ENCODE measurements around the gene SYNM.

SYNM gene

DNA sequence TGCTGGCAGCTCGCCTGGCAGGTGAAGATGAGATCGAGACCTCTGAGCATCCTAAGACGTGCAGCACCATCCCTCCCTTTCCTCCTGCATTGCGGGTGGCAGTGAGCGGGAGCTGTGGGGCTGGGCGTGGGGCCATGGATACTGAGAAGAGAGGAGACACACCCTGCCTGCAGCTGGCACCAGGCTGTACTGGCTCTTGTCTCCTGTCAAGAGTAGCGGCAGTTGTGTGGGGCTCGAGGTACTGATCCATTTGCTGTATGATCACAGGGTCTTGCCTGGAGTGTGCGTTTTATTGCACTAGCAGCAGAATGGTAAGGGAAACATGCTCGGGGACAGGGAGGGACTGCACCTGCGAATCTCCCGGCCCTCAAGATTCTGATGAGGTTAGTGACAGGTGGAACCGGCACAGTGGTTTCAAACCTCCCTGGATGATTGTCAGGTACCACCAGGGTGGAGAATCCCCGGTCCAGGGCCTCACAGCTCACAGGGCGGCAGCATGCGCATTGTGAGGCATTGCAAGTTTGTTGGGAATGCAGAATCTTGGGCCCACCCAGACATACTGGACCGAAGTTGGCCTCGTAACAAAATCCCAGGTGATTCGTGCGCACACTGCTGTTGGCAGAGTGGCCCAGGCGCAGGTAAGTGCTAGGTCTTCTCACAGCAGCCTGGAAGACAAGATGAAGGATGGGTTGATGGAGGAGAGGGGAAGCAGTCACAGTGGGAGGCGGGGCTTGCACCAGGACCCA is 14.1 kb downstream of the SYNM start:
- no peak overlapping the region for H3K4me3 ChIP-seq (ENCODE audit: low read length)
- H3K27me3 ChIP-seq (ENCODE audit: control insufficient read depth, low read length), result no peaks in the 10 kb centered on the region
- H3K4me1 ChIP-seq (ENCODE audit: control insufficient read depth, low read length), result no peaks in the 10 kb centered on the region
- TF ChIP-seq EZH2phosphoT487 (IDR thresholded peaks at IDR 0.05; ENCODE audit: borderline replicate concordance, low read length), result no peak
- TF ChIP-seq, protein P1, sequence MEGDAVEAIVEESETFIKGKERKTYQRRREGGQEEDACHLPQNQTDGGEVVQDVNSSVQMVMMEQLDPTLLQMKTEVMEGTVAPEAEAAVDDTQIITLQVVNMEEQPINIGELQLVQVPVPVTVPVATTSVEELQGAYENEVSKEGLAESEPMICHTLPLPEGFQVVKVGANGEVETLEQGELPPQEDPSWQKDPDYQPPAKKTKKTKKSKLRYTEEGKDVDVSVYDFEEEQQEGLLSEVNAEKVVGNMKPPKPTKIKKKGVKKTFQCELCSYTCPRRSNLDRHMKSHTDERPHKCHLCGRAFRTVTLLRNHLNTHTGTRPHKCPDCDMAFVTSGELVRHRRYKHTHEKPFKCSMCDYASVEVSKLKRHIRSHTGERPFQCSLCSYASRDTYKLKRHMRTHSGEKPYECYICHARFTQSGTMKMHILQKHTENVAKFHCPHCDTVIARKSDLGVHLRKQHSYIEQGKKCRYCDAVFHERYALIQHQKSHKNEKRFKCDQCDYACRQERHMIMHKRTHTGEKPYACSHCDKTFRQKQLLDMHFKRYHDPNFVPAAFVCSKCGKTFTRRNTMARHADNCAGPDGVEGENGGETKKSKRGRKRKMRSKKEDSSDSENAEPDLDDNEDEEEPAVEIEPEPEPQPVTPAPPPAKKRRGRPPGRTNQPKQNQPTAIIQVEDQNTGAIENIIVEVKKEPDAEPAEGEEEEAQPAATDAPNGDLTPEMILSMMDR (IDR thresholded peaks at IDR 0.05; ENCODE audit: low read depth, low read length, poor library complexity, severe bottlenecking), result no peak
- H3K36me3 ChIP-seq (ENCODE audit: control insufficient read depth, low read length), result no peaks in the 10 kb centered on the region
- no peak overlapping the region for H3K4me2 ChIP-seq (ENCODE audit: low read length)
- no peaks in the 10 kb centered on the region for H3K79me2 ChIP-seq (ENCODE audit: control insufficient read depth, low read length)
- no peaks in the 10 kb centered on the region for H4K20me1 ChIP-seq (ENCODE audit: control insufficient read depth, insufficient read depth, low read depth, low read length)
- H3F3A ChIP-seq (ENCODE audit: control insufficient read depth, insufficient read depth), result no peaks in the 10 kb centered on the region
- no peaks in the 10 kb centered on the region for H3K9me2 ChIP-seq (replicated peaks; ENCODE audit: control insufficient read depth, low read length)
- no peak overlapping the region for H3K27ac ChIP-seq (ENCODE audit: low read depth, low read length)
- no peaks in the 10 kb centered on the region for H3K9me3 ChIP-seq (ENCODE audit: control insufficient read depth, insufficient read depth, low read length)

DNA sequence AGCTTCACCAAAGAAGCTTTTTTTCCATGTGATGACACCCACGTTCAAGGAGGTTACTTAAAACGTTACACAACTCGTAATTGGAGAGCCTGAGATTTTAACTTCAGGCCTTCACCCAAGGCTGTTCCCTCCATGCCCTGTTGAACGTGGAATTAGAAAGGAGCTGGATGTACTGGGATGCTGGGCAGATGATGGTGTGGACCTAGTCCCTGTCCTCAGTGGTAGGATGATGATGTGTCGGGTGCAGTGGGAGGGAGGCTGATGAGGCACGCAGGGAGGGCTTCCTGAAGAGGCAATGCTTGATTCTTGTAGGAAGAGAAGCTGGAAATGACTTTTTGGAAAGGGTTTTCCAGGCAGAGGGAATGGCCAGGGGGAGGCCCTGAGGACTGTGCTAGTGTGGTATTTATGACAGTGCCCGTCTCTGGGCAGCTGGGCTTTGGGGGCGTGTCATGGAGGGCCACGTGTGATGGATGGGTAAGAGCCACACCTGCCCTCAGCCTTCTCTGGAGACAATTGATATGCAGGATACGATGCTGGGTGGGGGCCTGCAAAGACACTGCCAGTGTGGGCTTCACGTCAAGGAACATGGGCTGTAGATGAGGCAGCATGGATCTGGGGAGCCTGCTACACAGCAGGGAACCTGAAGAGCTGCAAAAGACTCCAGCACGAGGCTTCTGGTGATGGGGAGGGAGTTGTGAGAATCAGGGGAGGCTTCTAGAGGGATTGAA is 15.3 kb downstream of the SYNM start:
- no peaks in the 10 kb centered on the region for H3K9me3 ChIP-seq (ENCODE audit: control insufficient read depth, insufficient read depth, low read length)
- TF ChIP-seq, protein P1 (IDR thresholded peaks at IDR 0.05; ENCODE audit: low read depth, low read length, poor library complexity, severe bottlenecking), result no peak
- TF ChIP-seq EZH2phosphoT487 (IDR thresholded peaks at IDR 0.05; ENCODE audit: borderline replicate concordance, low read length), result no peak
- no peaks in the 10 kb centered on the region for H3F3A ChIP-seq (ENCODE audit: control insufficient read depth, insufficient read depth)
- no peak overlapping the region for H3K27ac ChIP-seq (ENCODE audit: low read depth, low read length)
- no peak overlapping the region for H3K4me3 ChIP-seq (ENCODE audit: low read length)
- no peaks in the 10 kb centered on the region for H3K9me2 ChIP-seq (replicated peaks; ENCODE audit: control insufficient read depth, low read length)
- H3K4me2 ChIP-seq (ENCODE audit: low read length), result no peak overlapping the region
- no peaks in the 10 kb centered on the region for H3K27me3 ChIP-seq (ENCODE audit: control insufficient read depth, low read length)
- no peaks in the 10 kb centered on the region for H4K20me1 ChIP-seq (ENCODE audit: control insufficient read depth, insufficient read depth, low read depth, low read length)
- no peaks in the 10 kb centered on the region for H3K79me2 ChIP-seq (ENCODE audit: control insufficient read depth, low read length)
- H3K4me1 ChIP-seq (ENCODE audit: control insufficient read depth, low read length), result no peaks in the 10 kb centered on the region
- H3K36me3 ChIP-seq (ENCODE audit: control insufficient read depth, low read length), result no peaks in the 10 kb centered on the region

DNA sequence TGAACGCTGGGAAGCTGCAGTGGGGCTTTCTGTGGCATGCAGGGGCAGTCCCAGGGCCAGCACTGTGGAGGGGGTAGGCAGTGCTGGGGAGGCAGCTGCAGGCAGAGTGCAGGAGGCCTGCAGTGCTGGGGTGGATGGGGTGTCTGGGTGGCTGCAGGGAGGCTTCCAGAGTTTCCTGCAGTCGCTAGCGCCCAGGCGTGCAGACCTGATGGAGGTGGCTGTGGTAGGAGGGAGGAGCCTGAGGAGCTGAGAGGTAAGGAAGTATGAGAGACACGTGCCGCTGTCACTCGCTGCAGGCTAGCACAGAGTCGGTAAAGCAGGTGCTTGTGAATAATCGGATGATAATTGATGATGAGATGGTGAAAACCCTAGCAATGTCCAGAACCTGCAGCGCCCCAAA is 16.3 kb downstream of the SYNM start:
- Histone ChIP-seq H3K4me3 (ENCODE audit: low read length) (no peak overlapping the region), H3F3A (ENCODE audit: control insufficient read depth, insufficient read depth) (no peaks in the 10 kb centered on the region), H3K36me3 (ENCODE audit: control insufficient read depth, low read length) (no peaks in the 10 kb centered on the region), H3K4me1 (ENCODE audit: control insufficient read depth, low read length) (no peaks in the 10 kb centered on the region), H4K20me1 (ENCODE audit: control insufficient read depth, insufficient read depth, low read depth, low read length) (no peaks in the 10 kb centered on the region), H3K79me2 (ENCODE audit: control insufficient read depth, low read length) (no peaks in the 10 kb centered on the region), H3K4me2 (ENCODE audit: low read length) (no peak overlapping the region), H3K27me3 (ENCODE audit: control insufficient read depth, low read length) (no peaks in the 10 kb centered on the region), H3K9me2 (replicated peaks; ENCODE audit: control insufficient read depth, low read length) (no peaks in the 10 kb centered on the region), H3K9me3 (ENCODE audit: control insufficient read depth, insufficient read depth, low read length) (no peaks in the 10 kb centered on the region), H3K27ac (ENCODE audit: low read depth, low read length) (no peak overlapping the region)
- TF ChIP-seq, protein P1 (IDR thresholded peaks at IDR 0.05; ENCODE audit: low read depth, low read length, poor library complexity, severe bottlenecking), result no peak
- no peak for TF ChIP-seq EZH2phosphoT487 (IDR thresholded peaks at IDR 0.05; ENCODE audit: borderline replicate concordance, low read length)
